HG02763 (cell line): Measurements from ENCODE around the gene PLBD2.

Source experiments
- ATAC-seq: cut with Tn5 transposase; IDR thresholded peaks from one replicate; pipeline ENCODE4 v1.9.1; 2021; ENCODE audit warnings: mild to moderate bottlenecking, moderate library complexity; ENCODE audit not compliant: unreplicated experiment

PLBD2 gene

GRCh38 chr12:113368331-113368730, 9.9 kb downstream of the PLBD2 start:
- no peak for ATAC-seq

GRCh38 chr12:113369391-113369985, 11.1 kb downstream of the PLBD2 start:
- ATAC-seq, result no peak

GRCh38 chr12:113370923-113371682, 12.7 kb downstream of the PLBD2 start:
- ATAC-seq, result no peak

GRCh38 chr12:113371808-113372207, 13.4 kb downstream of the PLBD2 start:
- ATAC-seq, result no peak

- no peak for ATAC-seq
Observed at GRCh38 chr12:113372371-113372770, 14.0 kb downstream of the PLBD2 start.

- no peak for ATAC-seq
Observed at GRCh38 chr12:113373440-113373839, 15.1 kb downstream of the PLBD2 start.

- no peak for ATAC-seq
Observed at GRCh38 chr12:113373969-113374368, 15.6 kb downstream of the PLBD2 start.

GRCh38 chr12:113374823-113375428, 16.5 kb downstream of the PLBD2 start:
- ATAC-seq, result no peak

GRCh38 chr12:113378291-113378690, 19.9 kb downstream of the PLBD2 start:
- no peak for ATAC-seq

GRCh38 chr12:113381220-113381619, 22.8 kb downstream of the PLBD2 start:
- no peak for ATAC-seq

GRCh38 chr12:113382206-113382605, 23.8 kb downstream of the PLBD2 start:
- no peak for ATAC-seq

- no peak for ATAC-seq
Observed at GRCh38 chr12:113384778-113385177, 26.4 kb downstream of the PLBD2 start.

- ATAC-seq, result no peak
Observed at GRCh38 chr12:113385282-113385882, 27.0 kb downstream of the PLBD2 start.

- ATAC-seq, result no peak
Observed at GRCh38 chr12:113386866-113387566, 28.6 kb downstream of the PLBD2 start.

- no peak for ATAC-seq
Observed at GRCh38 chr12:113387631-113388030, 29.2 kb downstream of the PLBD2 start.

GRCh38 chr12:113388351-113388750, 30.0 kb downstream of the PLBD2 start:
- no peak for ATAC-seq

- no peak for ATAC-seq
Observed at GRCh38 chr12:113390064-113391043, 32.0 kb downstream of the PLBD2 start.

GRCh38 chr12:113391145-113391544, 32.8 kb downstream of the PLBD2 start:
- no peak for ATAC-seq

GRCh38 chr12:113391650-113392337, 33.4 kb downstream of the PLBD2 start:
- ATAC-seq, result no peak
